Sigmoid colon (tissue), 7 donors: ENCODE measurements around the gene NTRK3. TPM values are rescaled to one million over a fixed set of nuclear protein-coding genes. Genes with fewer than 3 reads are reported as not detected.

ENCODE experiments used
- DNase-seq: peaks from one replicate; pipeline ENCODE4 v3.0.0-alpha.2; 2019
- H3K27ac ChIP-seq, 4 donors: fragments of 200-600 bp; sonication (generic); one replicate each; pipeline ENCODE4 v1.5.1; 2016 to 2019; ENCODE audit warnings: mild to moderate bottlenecking in 1 of 4
- H3K27me3 ChIP-seq, 3 donors: fragments of 200-600 bp; sonication (generic); one replicate each; pipeline ENCODE4 v1.5.1; 2019; ENCODE audit warnings: mild to moderate bottlenecking in 1 of 3
- H3K36me3 ChIP-seq, 4 donors: fragments of 200-600 bp; sonication (generic); one replicate each; pipeline ENCODE4 v1.5.1; 2016 to 2019
- H3K4me1 ChIP-seq, 4 donors: fragments of 200-600 bp; sonication (generic); one replicate each; pipeline ENCODE4 v1.5.1; 2017 to 2019
- H3K4me3 ChIP-seq, 4 donors: fragments of 200-600 bp; sonication (generic); one replicate each; pipeline ENCODE4 v1.5.1; 2017 to 2019; ENCODE audit warnings: mild to moderate bottlenecking in 2 of 4, moderate library complexity in 1 of 4
- H3K9me3 ChIP-seq, 4 donors: fragments of 200-600 bp in 3 of 4; sonication (generic) in 3 of 4; one replicate each; pipeline versions ENCODE4 v1.5.1 to v1.6.1; 2013 to 2019
- EP300 ChIP-seq, 4 donors: sonication (generic); formaldehyde crosslinking; IDR thresholded peaks; one replicate each; pipeline ENCODE4 v1.6.1; 2017; ENCODE audit warnings: antibody characterized with exemption in 4 of 4
- POLR2A ChIP-seq, 2 donors: fragments of 450-650 bp; IDR thresholded peaks; one replicate each; pipeline ENCODE4 v1.6.1; 2016; ENCODE audit warnings: antibody characterized with exemption in 2 of 2, mild to moderate bottlenecking in 2 of 2, moderate library complexity in 2 of 2
- POLR2AphosphoS5 ChIP-seq, 4 donors: sonication (generic); formaldehyde crosslinking; IDR thresholded peaks; one replicate each; pipeline ENCODE4 v1.6.1; 2017; ENCODE audit warnings: antibody characterized with exemption in 4 of 4
- WGBS, 2 donors: extraction: QIAGEN DNeasy Blood & Tissue Kit; methylation state at CpG; one replicate each; pipeline ENCODE4 v1.1.7; 2013; 5-methylcytosine and 5-hydroxymethylcytosine counted together
- intact Hi-C: fragments of 100-400 bp; cut with DNase I; formaldehyde crosslinking; loops from one replicate; pipeline ENCODE4 v1.15.1; 2023
- polyA plus RNA-seq, 3 donors: library from polyadenylated mRNA; stranded (reverse); fragments of 200-250 nt; gene quantifications; one replicate each; pipeline ENCODE4 v1.2.3, GENCODE V29; 2013
- total RNA-seq, 4 donors: library from RNA; depleted of rRNA; stranded (reverse); fragments of >200 nt; gene quantifications; one replicate each; pipeline ENCODE4 v1.1.0, GENCODE V29; 2016
- TF ChIP-seq, protein P1 (sequence below), 4 experiments: fragments of 450-650 bp in 3 of 4; fragments of 200-600 bp in 1 of 4; IDR thresholded peaks; one replicate each; pipeline ENCODE4 v1.5.1; 2016 to 2019; ENCODE audit warnings: antibody characterized with exemption in 4 of 4, mild to moderate bottlenecking in 3 of 4, moderate library complexity in 2 of 4
- donor health status: healthy with polysubstance abuse.
- donor health status: Bipolar disorder and iron deficiency.
- donor health status: healthy.

The NTRK3 gene
- total and polyA plus RNA-seq, 7 donors, result 1.1 to 13.0 (median 3.6) TPM; not detected in 2

DNA sequence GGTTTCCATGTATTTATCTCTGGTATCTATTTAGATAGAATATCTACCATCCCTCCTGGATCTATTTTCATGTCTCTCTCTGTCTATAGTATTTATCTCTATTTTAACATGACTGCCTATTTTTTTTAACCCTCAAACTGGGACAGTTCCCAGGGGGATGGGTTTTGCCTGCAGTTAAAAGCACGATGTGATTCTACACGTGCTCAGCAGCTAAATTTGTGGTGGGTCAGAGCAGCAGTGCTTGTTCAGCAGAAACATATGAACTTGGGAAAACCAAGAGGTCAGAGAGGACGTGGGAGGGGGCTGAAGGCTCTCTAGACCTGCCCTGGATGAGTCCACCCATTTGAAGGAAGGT, 189.2 kb downstream of the NTRK3 start:
- WGBS, 2 donors, result 40 to 59% methylated on average over 3 of the region's 3 CpGs
- no peak overlapping the region for H3K4me3 ChIP-seq
- TF ChIP-seq POLR2A (IDR thresholded peaks at IDR 0.05), result no peak
- TF ChIP-seq, protein P1, sequence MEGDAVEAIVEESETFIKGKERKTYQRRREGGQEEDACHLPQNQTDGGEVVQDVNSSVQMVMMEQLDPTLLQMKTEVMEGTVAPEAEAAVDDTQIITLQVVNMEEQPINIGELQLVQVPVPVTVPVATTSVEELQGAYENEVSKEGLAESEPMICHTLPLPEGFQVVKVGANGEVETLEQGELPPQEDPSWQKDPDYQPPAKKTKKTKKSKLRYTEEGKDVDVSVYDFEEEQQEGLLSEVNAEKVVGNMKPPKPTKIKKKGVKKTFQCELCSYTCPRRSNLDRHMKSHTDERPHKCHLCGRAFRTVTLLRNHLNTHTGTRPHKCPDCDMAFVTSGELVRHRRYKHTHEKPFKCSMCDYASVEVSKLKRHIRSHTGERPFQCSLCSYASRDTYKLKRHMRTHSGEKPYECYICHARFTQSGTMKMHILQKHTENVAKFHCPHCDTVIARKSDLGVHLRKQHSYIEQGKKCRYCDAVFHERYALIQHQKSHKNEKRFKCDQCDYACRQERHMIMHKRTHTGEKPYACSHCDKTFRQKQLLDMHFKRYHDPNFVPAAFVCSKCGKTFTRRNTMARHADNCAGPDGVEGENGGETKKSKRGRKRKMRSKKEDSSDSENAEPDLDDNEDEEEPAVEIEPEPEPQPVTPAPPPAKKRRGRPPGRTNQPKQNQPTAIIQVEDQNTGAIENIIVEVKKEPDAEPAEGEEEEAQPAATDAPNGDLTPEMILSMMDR (IDR thresholded peaks at IDR 0.05), result no peak
- TF ChIP-seq POLR2AphosphoS5 (IDR thresholded peaks at IDR 0.05), result no peak
- TF ChIP-seq EP300 (IDR thresholded peaks at IDR 0.05), result no peak
- intact Hi-C loops, result no loop called here
- no peak overlapping the region for H3K27ac ChIP-seq
- DNase-seq, result no peak
- H3K4me1 ChIP-seq, result peaks cover 0 to 13% (median 3%) of the 10 kb centered on the region in 4 donors
- H3K9me3 ChIP-seq, result peaks cover 0 to 1% (median 0%) of the 10 kb centered on the region in 4 donors
- no peaks in the 10 kb centered on the region for H3K36me3 ChIP-seq
- H3K27me3 ChIP-seq, result no peaks in the 10 kb centered on the region

DNA sequence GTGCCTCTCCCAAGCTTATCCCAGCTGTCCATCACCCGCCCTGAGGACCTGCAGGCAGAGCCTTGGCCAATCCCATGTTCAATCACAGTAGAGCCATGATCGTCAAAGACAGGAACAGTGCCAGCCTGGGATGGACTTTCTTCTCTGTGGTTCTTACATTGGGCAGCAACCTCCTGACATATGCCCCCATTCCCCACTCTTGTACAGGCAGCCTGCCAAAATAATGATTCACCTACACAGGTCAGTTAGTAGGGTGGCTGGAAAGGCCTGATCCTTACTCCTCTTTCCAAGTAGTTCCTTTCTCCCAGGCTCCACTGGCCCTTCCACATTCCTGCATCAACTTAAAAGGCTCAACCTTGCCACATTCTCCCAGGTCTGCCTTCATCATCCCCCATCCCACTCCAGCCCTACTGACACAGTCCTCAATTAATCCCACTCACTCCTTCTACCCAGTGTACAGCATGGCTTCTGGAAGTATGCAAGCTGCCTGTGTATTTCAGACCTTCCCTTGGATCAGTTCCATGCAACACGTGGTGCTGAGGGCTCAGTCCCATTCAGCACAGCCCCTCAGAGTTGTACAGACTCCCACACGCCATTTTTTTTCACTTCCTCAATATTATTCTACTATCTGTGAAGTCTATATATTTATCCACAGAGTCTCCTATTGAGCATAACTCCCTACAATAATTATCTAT, 189.8 kb downstream of the NTRK3 start:
- Histone ChIP-seq H3K36me3 (no peaks in the 10 kb centered on the region), H3K9me3 (peaks cover 0 to 3% (median 0%) of the 10 kb centered on the region in 4 donors), H3K27ac (no peak overlapping the region), H3K27me3 (no peaks in the 10 kb centered on the region), H3K4me3 (no peak overlapping the region), H3K4me1 (peaks cover 0 to 13% (median 3%) of the 10 kb centered on the region in 4 donors)
- DNase-seq, result no peak
- TF ChIP-seq EP300 (IDR thresholded peaks at IDR 0.05) (no peak), POLR2AphosphoS5 (IDR thresholded peaks at IDR 0.05) (no peak), POLR2A (IDR thresholded peaks at IDR 0.05) (no peak)
- TF ChIP-seq, protein P1 (IDR thresholded peaks at IDR 0.05), result no peak
- intact Hi-C loops, result no loop called here
- 53 to 55% methylated on average over 4 of the region's 4 CpGs for WGBS, 2 donors

DNA sequence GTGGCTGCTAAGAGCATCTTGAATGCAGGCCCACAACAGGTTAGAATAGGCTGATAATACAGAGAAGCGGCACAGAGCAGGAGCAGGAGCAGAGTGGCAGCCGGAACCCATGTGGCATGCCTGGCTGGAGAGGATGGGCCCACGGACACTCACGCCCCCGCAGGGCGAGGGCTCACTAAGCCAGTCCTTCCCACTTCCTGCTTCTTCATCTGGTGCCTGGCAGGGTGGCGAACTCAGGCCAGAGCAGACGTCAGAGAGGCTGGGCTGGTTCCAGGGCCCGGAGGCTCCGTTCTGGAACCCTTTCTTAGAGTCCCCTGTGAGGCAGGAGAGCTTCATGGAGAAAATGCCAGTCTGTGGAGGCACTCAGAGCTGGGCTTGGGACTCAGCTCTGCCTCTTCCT, 195.1 kb downstream of the NTRK3 start:
- Histone ChIP-seq H3K4me1 (no peaks in the 10 kb centered on the region), H3K27ac (no peak overlapping the region), H3K27me3 (no peaks in the 10 kb centered on the region), H3K4me3 (no peak overlapping the region), H3K9me3 (peaks cover 0 to 3% (median 0%) of the 10 kb centered on the region in 4 donors), H3K36me3 (no peaks in the 10 kb centered on the region)
- no peak for DNase-seq
- intact Hi-C loops, result no loop called here
- TF ChIP-seq, protein P1 (IDR thresholded peaks at IDR 0.05), result no peak
- no peak for TF ChIP-seq POLR2AphosphoS5 (IDR thresholded peaks at IDR 0.05)
- 81 to 86% methylated on average over 10 of the region's 10 CpGs for WGBS, 2 donors

DNA sequence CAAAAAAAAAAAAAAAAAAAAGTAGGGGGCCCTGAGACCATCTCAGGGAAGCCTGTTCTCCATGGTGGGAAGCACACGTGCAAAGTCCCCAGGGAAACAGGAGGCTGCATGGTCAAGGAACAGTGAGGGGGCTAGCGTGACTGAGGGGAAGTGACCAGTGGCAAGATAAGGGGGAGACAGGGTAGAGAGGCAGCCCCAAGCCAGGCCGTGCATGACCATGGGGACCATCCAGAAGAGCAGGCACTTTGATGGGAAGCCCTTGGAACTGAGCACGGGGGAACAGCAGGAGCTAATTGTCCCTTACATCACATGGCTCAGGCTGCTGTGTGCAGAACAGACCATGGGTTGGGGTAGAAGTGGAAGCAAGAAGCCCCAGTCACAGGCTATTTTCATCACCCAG, 196.2 kb downstream of the NTRK3 start:
- Histone ChIP-seq H3K27ac (no peak overlapping the region), H3K9me3 (peaks cover 0 to 3% (median 0%) of the 10 kb centered on the region in 4 donors), H3K4me3 (no peak overlapping the region), H3K27me3 (no peaks in the 10 kb centered on the region), H3K36me3 (no peaks in the 10 kb centered on the region), H3K4me1 (no peaks in the 10 kb centered on the region)
- no peak for TF ChIP-seq POLR2A (IDR thresholded peaks at IDR 0.05)
- TF ChIP-seq, protein P1 (IDR thresholded peaks at IDR 0.05), result no peak
- no peak for TF ChIP-seq EP300 (IDR thresholded peaks at IDR 0.05)
- no peak for TF ChIP-seq POLR2AphosphoS5 (IDR thresholded peaks at IDR 0.05)
- intact Hi-C loops, result no loop called here
- no peak for DNase-seq
- WGBS, 2 donors, result 73 to 77% methylated on average over 4 of the region's 4 CpGs

DNA sequence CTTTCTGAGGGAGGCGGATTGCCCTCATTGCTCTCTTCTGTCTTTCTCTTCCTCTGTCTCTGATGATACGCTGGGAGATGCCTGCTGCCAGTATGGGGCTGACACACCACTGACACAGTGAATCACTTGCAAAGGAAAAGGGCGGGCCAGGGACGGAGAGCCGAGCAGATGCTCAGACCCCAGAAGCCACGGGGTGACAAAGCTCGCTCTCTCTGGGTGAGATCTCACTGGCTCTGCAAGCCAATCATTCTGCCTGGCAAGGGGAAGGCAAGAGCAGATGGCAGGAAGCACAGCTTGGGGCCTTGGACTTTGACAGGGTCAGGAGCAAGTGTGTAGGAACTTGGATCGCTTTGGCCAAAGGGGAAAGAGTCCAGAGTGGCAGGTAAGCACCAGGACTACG, 198.7 kb downstream of the NTRK3 start:
- no peak overlapping the region for H3K4me3 ChIP-seq
- DNase-seq, result no peak
- intact Hi-C loops, result no loop called here
- no peaks in the 10 kb centered on the region for H3K4me1 ChIP-seq
- no peaks in the 10 kb centered on the region for H3K36me3 ChIP-seq
- whole genome bisulfite sequencing, 2 donors, result 83 to 88% methylated on average over 9 of the region's 9 CpGs
- TF ChIP-seq POLR2A (IDR thresholded peaks at IDR 0.05), result no peak
- TF ChIP-seq, protein P1 (IDR thresholded peaks at IDR 0.05), result no peak
- no peak for TF ChIP-seq EP300 (IDR thresholded peaks at IDR 0.05)
- TF ChIP-seq POLR2AphosphoS5 (IDR thresholded peaks at IDR 0.05), result no peak
- no peaks in the 10 kb centered on the region for H3K27me3 ChIP-seq
- H3K27ac ChIP-seq, result no peak overlapping the region
- peaks cover 0 to 3% (median 0%) of the 10 kb centered on the region in 4 donors for H3K9me3 ChIP-seq
